Stimulated activated naive CD8-positive, alpha-beta T cell treated with anti-CD3 and anti-CD28 coated beads, Interleukin-15, amount 100 ng/mL, for 72 hours (primary cell): ENCODE data around the gene TAF11L6.
"Not testable (repeated sequence)": the region's sequence is repeated elsewhere in the genome, so short reads cannot be mapped to it uniquely, and the experiment has no call there.

Experiments used
- ATAC-seq: fragments of 150-1000 bp; cut with Tn5 transposase; 2 replicates; pipeline ENCODE4 v1.10.0; 2021; ENCODE audit warnings: mild to moderate bottlenecking, moderate library complexity
- DNase-seq, 2 donors: peaks; one replicate each; pipeline ENCODE4 v3.0.0; 2021 to 2022
- H3K27ac Mint-ChIP-seq, 2 donors: one replicate each; pipeline ENCODE4 v1.8.0; 2022; ENCODE audit warnings: mild to moderate bottlenecking in 2 of 2, mixed read lengths in 2 of 2, moderate library complexity in 2 of 2
- H3K27me3 Mint-ChIP-seq: one replicate; pipeline ENCODE4 v1.8.0; 2022; ENCODE audit warnings: mixed read lengths
- H3K4me1 Mint-ChIP-seq: one replicate; pipeline ENCODE4 v1.8.0; 2022; ENCODE audit warnings: mild to moderate bottlenecking, mixed read lengths
- H3K4me3 Mint-ChIP-seq, 2 donors: one replicate each; pipeline ENCODE4 v1.8.0; 2022; ENCODE audit warnings: mild to moderate bottlenecking in 2 of 2, mixed read lengths in 2 of 2, moderate library complexity in 1 of 2
- H3K9me3 Mint-ChIP-seq, 2 donors: one replicate each; pipeline ENCODE4 v1.8.0; 2022; ENCODE audit warnings: mixed read lengths in 2 of 2

TAF11L6 gene

DNA sequence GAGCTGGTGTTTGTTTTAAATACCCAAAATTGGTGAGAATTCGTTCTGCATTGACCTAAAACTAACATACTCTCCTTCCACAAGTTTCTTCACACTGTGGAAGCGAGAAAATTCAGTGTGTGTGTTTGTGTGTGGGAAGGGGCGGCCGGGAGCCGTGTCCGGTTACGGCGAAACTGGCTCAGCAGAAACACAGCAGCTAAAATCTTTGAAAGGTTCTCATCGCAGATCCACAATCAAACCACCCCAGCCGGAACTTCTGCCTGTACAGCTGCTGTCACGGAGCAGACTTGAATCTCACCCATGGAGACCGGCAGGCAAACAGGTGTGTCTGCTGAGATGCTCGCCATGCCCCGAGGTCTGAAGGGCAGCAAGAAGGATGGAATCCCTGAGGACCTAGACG lies at the start of gene TAF11L6:
TSS of gene TAF11L6 (plus strand) at position 301 of the 400 bp plus-strand sequence.
- H3K27ac Mint-ChIP-seq, H3K4me3 Mint-ChIP-seq, ATAC-seq, DNase-seq, H3K4me1 Mint-ChIP-seq, H3K27me3 Mint-ChIP-seq, H3K9me3 Mint-ChIP-seq: not testable (repeated sequence)

DNA sequence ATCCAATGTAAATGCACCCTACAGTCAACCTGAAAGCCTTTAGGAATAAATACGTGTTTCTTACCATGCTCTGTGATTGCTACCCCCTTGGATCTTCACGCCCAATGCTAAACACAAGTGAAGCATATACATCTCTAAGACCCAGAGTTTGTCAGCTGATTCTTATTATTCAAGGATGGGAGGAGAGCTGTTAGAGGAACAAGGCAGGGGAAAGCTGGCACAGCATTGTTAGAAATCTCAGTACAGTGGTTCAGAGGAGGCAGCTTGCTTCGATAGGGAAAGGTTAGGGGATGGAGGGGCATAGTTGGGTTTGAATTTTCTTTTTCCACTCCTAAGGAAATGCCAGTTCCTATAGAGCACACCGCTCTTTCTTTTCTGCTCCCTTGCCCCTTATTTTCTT lies 47.1 kb upstream of the TAF11L6 start:
- Mint-ChIP-seq H3K4me1 (no peaks in the 10 kb centered on the region), H3K27ac (no peak overlapping the region), H3K9me3 (peaks cover 0 to 7% of the 10 kb centered on the region in 2 donors), H3K27me3 (no peaks in the 10 kb centered on the region), H3K4me3 (no peak overlapping the region)
- ATAC-seq (no peak), DNase-seq (no peak)

DNA sequence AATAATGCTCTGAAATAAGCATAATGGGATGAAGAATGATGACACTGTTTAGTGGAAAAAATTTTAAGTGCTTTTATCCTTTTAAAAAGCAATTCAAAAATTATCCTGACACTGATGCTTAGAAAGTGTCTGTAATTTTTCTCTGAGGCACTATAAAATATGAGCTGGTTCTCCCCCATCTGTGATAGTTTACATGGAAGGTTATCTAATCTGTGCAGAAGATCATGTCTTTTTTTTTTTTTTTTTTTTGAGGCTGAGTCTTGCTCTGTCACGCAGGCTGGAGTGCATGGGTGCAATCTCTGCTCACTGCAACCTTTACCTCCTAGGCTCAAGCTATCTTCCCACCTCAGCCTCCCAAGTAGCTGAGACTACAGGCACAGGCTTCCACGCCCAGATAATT lies 45.7 kb upstream of the TAF11L6 start:
- H3K27me3 Mint-ChIP-seq = no peaks in the 10 kb centered on the region
- H3K9me3 Mint-ChIP-seq = peaks cover 0 to 9% of the 10 kb centered on the region in 2 donors
- no peak overlapping the region for H3K4me3 Mint-ChIP-seq
- H3K4me1 Mint-ChIP-seq = no peaks in the 10 kb centered on the region
- ATAC-seq (no peak), DNase-seq (no peak)
- no peak overlapping the region for H3K27ac Mint-ChIP-seq

DNA sequence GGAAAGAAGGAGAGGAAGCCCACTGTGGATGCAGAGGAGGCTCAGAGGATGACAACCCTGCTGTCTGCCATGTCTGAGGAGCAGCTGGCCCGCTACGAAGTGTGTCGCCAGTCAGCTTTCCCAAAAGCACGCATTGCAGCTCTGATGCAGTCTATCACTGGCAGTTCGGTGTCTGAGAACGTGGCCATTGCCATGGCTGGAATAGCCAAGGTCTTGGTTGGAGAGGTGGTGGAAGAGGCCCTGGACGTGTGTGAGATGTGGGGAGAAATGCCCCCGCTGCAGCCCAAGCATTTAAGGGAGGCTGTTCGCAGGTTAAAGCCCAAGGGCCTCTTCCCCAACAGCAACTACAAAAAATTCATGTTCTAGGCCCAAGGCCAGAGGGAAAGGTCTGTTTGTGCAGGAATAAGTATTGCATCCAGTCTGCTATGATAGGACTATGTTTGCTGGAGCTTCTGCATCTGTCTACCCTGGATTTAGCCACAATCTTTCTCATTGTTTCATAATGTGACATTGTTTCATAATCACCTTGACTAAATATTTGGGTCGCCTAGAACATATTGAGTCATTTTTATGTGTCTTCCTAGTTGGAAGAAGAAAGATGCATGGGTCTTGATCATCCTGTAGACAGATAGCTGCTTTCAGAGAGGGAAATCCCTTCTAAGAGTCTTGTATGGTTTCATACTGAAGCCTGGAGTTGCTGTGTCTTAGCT lies 41.9 kb upstream of the TAF11L6 start:
- DNase-seq, H3K27ac Mint-ChIP-seq, H3K4me3 Mint-ChIP-seq, H3K4me1 Mint-ChIP-seq, H3K27me3 Mint-ChIP-seq, H3K9me3 Mint-ChIP-seq, ATAC-seq: not testable (repeated sequence)

DNA sequence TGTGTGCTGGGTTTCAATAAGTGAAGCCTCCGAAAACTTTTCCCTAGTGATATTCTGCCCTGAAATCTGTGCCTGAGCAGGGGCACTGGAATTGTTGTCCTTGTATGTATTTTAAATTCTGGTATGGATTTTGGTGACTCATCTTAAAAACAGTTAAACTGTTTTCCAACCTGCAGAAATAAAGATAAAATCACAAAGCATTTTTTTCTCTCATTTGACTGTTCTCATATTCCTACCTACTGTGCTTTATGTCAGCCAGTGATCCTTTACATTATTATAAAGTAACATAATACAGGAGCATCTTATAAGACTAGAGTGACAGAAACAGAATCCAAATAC lies 41.3 kb upstream of the TAF11L6 start:
- H3K4me1 Mint-ChIP-seq = no peaks in the 10 kb centered on the region
- peaks cover 0 to 12% of the 10 kb centered on the region in 2 donors for H3K9me3 Mint-ChIP-seq
- H3K4me3 Mint-ChIP-seq = no peak overlapping the region
- H3K27me3 Mint-ChIP-seq = no peaks in the 10 kb centered on the region
- no peak overlapping the region for H3K27ac Mint-ChIP-seq
- ATAC-seq (no peak), DNase-seq (no peak)

DNA sequence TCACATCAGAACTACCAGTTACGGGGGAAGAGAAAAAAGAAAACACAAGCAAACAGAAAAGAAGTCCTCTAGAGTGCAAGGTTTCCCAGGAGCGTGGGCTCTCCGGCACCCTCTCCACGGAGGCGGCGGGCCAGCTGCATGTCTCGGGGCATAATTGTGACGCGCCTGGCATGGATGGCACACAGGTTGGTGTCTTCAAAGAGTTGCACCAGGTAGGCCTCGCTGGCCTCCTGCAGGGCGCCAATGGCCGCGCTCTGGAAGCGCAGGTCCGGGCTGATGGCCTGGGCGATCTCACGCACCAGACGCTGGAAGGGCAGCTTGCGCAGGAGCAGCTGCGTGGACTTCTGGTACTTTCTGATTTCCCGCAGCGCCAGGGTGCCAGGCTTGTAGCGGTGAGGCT lies 37.2 kb upstream of the TAF11L6 start:
- ATAC-seq, H3K4me3 Mint-ChIP-seq, DNase-seq, H3K4me1 Mint-ChIP-seq, H3K27ac Mint-ChIP-seq, H3K27me3 Mint-ChIP-seq: not testable (repeated sequence)
- peaks cover 7 to 15% of the 10 kb centered on the region in 2 donors for H3K9me3 Mint-ChIP-seq

DNA sequence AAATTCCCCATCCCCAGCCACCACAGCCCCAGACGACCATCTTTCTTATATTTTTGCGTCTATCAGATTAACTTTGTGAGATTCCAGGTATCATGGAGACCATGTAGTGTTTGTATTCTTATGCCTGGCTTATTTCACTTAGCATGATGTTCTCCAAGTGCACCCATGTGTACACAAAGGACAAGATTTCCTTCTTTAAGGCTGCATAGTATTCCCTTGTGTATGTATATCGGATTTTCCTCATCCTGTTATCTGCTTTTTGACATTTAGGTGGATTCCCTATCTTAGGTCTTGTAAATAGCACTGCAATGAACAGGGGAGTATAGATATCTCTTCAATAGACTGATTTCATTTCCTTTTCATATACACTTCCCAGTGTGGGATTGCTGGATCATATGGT lies 35.7 kb upstream of the TAF11L6 start:
- ATAC-seq = no peak

DNA sequence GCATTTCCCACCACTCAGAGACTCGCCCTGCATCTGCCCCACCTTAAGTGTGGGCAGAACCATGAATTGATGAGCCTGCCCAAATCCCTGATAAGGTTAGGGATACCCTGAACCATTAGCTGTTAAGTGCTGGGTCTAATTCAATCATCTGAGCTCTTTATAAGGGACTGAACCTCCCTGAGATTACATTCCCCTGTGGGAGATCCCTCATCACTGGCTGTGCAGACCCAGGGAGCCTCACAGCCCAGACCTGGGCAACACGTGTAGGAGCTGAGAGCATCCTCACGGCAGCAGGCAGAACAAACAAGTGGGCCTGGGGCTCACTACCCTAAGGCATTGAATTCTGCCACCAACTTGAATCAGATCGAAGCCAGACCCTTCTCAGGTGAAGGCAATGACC lies 31.0 kb upstream of the TAF11L6 start:
- Mint-ChIP-seq H3K27me3 (no peaks in the 10 kb centered on the region), H3K9me3 (peaks cover 10 to 18% of the 10 kb centered on the region in 2 donors), H3K4me1 (no peaks in the 10 kb centered on the region), H3K4me3 (no peak overlapping the region), H3K27ac (no peak overlapping the region)
- DNase-seq (no peak), ATAC-seq (no peak)

More for the DNA sequence above, 35.7 kb upstream of the TAF11L6 start:
- no peak overlapping the region for H3K4me3 Mint-ChIP-seq
- no peak overlapping the region for H3K27ac Mint-ChIP-seq
- no peaks in the 10 kb centered on the region for H3K4me1 Mint-ChIP-seq
- no peak for DNase-seq
- peaks cover 7 to 13% of the 10 kb centered on the region in 2 donors for H3K9me3 Mint-ChIP-seq
- no peaks in the 10 kb centered on the region for H3K27me3 Mint-ChIP-seq

DNA sequence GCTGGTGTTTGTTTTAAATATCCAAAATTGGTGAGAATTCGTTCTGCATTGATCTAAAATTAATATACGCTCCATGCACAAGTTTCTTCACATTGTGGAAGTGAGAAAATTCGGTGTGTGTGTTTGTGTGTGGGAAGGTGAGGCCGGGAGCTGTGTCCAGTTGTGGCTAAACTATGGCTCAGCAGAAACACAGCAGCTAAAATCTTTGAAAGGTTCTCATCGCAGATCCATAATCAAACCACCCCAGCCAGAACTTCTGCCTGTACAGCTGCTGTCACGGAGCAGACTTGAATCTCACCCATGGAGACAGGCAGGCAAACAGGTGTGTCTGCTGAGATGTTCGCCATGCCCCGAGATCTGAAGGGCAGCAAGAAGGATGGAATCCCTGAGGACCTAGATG lies 30.5 kb upstream of the TAF11L6 start, which contains the start of gene TAF11L2:
TSS of gene TAF11L2 (plus strand) at position 301 of the 400 bp plus-strand sequence.
- not testable (repeated sequence) for H3K27ac Mint-ChIP-seq, H3K4me1 Mint-ChIP-seq, DNase-seq, H3K27me3 Mint-ChIP-seq, ATAC-seq, H3K4me3 Mint-ChIP-seq
- H3K9me3 Mint-ChIP-seq = peaks cover 5 to 13% of the 10 kb centered on the region in 2 donors

DNA sequence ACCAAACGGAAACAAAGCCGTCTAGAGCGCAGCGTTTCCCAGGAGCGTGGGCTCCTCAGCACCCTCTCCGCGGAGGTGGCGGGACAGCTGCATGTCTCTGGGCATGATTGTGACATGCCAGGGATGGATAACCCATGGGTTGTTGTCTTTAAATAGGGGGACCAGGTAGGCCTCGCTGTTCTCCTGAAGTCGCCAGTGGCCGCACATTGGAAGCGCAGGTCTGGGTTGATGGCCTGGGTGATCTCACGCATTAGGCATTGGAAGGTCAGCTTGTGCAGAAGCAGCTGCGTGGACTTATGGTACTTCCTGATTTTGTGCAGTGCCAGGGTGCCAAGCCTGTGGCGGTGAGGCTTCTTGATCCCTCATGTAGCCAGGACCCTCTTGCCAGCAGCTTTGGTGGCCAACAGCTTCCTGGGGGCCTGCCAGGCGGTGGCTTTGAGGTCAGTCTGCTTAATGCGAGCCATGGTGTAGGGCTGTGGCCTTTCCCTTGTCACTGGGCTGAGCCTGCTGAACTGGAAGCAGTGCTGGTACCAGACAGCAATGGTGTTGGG lies 16.6 kb upstream of the TAF11L6 start:
- H3K27me3 Mint-ChIP-seq = no peaks in the 10 kb centered on the region
- ATAC-seq = no peak
- peaks cover 0 to 6% of the 10 kb centered on the region in 2 donors for H3K9me3 Mint-ChIP-seq
- no peak overlapping the region for H3K4me3 Mint-ChIP-seq
- H3K27ac Mint-ChIP-seq = no peak overlapping the region
- H3K4me1 Mint-ChIP-seq = no peaks in the 10 kb centered on the region
- DNase-seq = no peak

DNA sequence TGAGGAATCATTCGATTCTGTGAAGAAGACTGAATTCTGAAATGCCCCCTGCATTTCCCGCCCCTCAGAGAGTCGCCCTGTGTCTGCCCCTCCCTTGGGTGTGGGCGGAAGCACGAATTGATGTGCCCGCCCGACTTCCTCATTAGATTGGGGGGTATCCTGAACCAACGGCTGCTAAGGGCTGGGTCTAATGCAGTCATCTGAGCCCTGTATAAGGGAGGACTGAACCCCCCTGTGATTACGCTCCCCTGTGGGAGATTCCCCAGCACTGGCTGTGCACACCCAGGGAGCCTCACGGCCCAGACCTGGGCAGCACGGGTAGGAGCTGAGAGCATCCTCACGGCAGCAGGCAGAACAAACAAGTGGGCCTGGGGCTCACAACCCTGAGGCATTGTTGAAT lies 10.9 kb upstream of the TAF11L6 start:
- ATAC-seq, H3K4me1 Mint-ChIP-seq, H3K9me3 Mint-ChIP-seq, H3K4me3 Mint-ChIP-seq, H3K27me3 Mint-ChIP-seq, H3K27ac Mint-ChIP-seq: not testable (repeated sequence)
- DNase-seq = peak in 1 of 2 donors; percentile 14

DNA sequence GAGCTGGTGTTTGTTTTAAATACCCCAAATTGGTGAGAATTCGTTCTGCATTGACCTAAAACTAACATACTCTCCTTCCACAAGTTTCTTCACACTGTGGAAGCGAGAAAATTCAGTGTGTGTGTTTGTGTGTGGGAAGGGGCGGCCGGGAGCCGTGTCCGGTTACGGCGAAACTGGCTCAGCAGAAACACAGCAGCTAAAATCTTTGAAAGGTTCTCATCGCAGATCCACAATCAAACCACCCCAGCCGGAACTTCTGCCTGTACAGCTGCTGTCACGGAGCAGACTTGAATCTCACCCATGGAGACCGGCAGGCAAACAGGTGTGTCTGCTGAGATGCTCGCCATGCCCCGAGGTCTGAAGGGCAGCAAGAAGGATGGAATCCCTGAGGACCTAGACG lies 10.4 kb upstream of the TAF11L6 start, which contains the start of gene TAF11L3:
TSS of gene TAF11L3 (plus strand) at position 301 of the 400 bp plus-strand sequence.
- not testable (repeated sequence) for H3K9me3 Mint-ChIP-seq, DNase-seq, H3K4me1 Mint-ChIP-seq, H3K27ac Mint-ChIP-seq, ATAC-seq, H3K4me3 Mint-ChIP-seq, H3K27me3 Mint-ChIP-seq

DNA sequence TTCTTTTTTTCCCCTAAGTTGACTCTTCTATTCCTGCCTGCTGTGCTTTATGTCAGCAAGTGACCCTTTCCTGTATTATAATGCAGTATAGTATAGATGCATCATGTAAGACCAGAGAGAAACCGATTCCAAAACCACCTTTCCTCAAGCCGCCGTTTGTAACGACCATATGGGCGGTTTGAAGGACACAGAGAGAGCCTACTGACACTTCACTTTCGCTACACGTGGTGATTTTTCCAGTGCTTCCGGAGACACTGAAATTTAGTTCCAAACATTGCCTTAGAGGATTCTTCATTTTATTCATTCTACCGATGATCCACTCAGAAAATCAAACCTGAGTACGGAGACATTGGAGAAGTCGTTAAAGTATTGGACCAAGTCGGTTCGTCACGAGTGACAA lies 9.0 kb upstream of the TAF11L6 start:
- ATAC-seq, H3K4me3 Mint-ChIP-seq, H3K4me1 Mint-ChIP-seq, H3K27me3 Mint-ChIP-seq, DNase-seq, H3K27ac Mint-ChIP-seq, H3K9me3 Mint-ChIP-seq: not testable (repeated sequence)

DNA sequence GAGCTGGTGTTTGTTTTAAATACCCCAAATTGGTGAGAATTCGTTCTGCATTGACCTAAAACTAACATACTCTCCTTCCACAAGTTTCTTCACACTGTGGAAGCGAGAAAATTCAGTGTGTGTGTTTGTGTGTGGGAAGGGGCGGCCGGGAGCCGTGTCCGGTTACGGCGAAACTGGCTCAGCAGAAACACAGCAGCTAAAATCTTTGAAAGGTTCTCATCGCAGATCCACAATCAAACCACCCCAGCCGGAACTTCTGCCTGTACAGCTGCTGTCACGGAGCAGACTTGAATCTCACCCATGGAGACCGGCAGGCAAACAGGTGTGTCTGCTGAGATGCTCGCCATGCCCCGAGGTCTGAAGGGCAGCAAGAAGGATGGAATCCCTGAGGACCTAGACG lies 7.0 kb upstream of the TAF11L6 start, which contains the start of gene TAF11L4:
TSS of gene TAF11L4 (plus strand) at position 301 of the 400 bp plus-strand sequence.
- not testable (repeated sequence) for H3K4me1 Mint-ChIP-seq, H3K9me3 Mint-ChIP-seq, H3K4me3 Mint-ChIP-seq, ATAC-seq, H3K27ac Mint-ChIP-seq, H3K27me3 Mint-ChIP-seq, DNase-seq

DNA sequence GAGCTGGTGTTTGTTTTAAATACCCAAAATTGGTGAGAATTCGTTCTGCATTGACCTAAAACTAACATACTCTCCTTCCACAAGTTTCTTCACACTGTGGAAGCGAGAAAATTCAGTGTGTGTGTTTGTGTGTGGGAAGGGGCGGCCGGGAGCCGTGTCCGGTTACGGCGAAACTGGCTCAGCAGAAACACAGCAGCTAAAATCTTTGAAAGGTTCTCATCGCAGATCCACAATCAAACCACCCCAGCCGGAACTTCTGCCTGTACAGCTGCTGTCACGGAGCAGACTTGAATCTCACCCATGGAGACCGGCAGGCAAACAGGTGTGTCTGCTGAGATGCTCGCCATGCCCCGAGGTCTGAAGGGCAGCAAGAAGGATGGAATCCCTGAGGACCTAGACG lies 3.5 kb upstream of the TAF11L6 start, which contains the start of gene TAF11L5:
TSS of gene TAF11L5 (plus strand) at position 301 of the 400 bp plus-strand sequence.
- not testable (repeated sequence) for H3K27me3 Mint-ChIP-seq, ATAC-seq, H3K4me1 Mint-ChIP-seq

DNA sequence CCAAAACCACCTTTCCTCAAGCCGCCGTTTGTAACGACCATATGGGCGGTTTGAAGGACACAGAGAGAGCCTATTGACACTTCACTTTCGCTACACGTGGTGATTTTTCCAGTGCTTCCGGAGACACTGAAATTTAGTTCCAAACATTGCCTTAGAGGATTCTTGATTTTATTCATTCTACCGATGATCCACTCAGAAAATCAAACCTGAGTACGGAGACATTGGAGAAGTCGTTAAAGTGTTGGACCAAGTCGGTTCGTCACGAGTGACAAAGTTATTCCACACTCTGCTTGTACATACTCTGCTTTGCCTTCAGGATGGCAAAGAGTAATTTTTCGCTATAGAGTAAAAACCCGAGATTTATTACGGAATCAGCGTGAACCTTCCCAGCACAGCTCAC lies 2.0 kb upstream of the TAF11L6 start:
- H3K27ac Mint-ChIP-seq, H3K9me3 Mint-ChIP-seq: not testable (repeated sequence)

More for the DNA sequence above, 3.5 kb upstream of the TAF11L6 start, which contains the start of gene TAF11L5:
- not testable (repeated sequence) for H3K27ac Mint-ChIP-seq, DNase-seq, H3K4me3 Mint-ChIP-seq, H3K9me3 Mint-ChIP-seq

More for the DNA sequence above, 2.0 kb upstream of the TAF11L6 start:
- not testable (repeated sequence) for DNase-seq, ATAC-seq, H3K4me1 Mint-ChIP-seq, H3K27me3 Mint-ChIP-seq, H3K4me3 Mint-ChIP-seq
